Measurements from ENCODE around the gene PRSS38.
"Not testable (repeated sequence)": the region's sequence is repeated elsewhere in the genome, so short reads cannot be mapped to it uniquely, and the experiment has no call there.

Gene PRSS38

GRCh38 chr1:227838181-227838580, 22.7 kb downstream of the PRSS38 start:
- no peak for DNase-seq (ENCODE audit: low spot score)
- no peak for TF ChIP-seq CTCF (IDR thresholded peaks at IDR 0.05; ENCODE audit: extremely low read depth, insufficient read depth, missing control alignments)
- in situ Hi-C loops (cut with MboI; ENCODE audit: low pct_unique_long_range_greater_than_20kb, low sequenced_read_pairs, unreplicated experiment), result no loop called here

GRCh38 chr1:227841096-227841495, 25.6 kb downstream of the PRSS38 start:
- DNase-seq (ENCODE audit: low spot score), result no peak
- in situ Hi-C loops (cut with MboI; ENCODE audit: low pct_unique_long_range_greater_than_20kb, low sequenced_read_pairs, unreplicated experiment), result no loop called here
- no peak for TF ChIP-seq CTCF (IDR thresholded peaks at IDR 0.05; ENCODE audit: extremely low read depth, insufficient read depth, missing control alignments)

GRCh38 chr1:227844320-227845146, 29.1 kb downstream of the PRSS38 start:
- in situ Hi-C loops (cut with MboI; ENCODE audit: low pct_unique_long_range_greater_than_20kb, low sequenced_read_pairs, unreplicated experiment), result no loop called here
- DNase-seq (ENCODE audit: low spot score), result no peak
- TF ChIP-seq CTCF (IDR thresholded peaks at IDR 0.05; ENCODE audit: extremely low read depth, insufficient read depth, missing control alignments), result no peak

GRCh38 chr1:227845147-227845458, 29.6 kb downstream of the PRSS38 start:
- in situ Hi-C loops (cut with MboI; ENCODE audit: low pct_unique_long_range_greater_than_20kb, low sequenced_read_pairs, unreplicated experiment), result no loop called here
- no peak for TF ChIP-seq CTCF (IDR thresholded peaks at IDR 0.05; ENCODE audit: extremely low read depth, insufficient read depth, missing control alignments)
- DNase-seq (ENCODE audit: low spot score), result no peak

GRCh38 chr1:227845519-227845918, 30.0 kb downstream of the PRSS38 start:
- in situ Hi-C loops (cut with MboI; ENCODE audit: low pct_unique_long_range_greater_than_20kb, low sequenced_read_pairs, unreplicated experiment), result no loop called here
- no peak for DNase-seq (ENCODE audit: low spot score)
- no peak for TF ChIP-seq CTCF (IDR thresholded peaks at IDR 0.05; ENCODE audit: extremely low read depth, insufficient read depth, missing control alignments)

- TF ChIP-seq CTCF (IDR thresholded peaks at IDR 0.05; ENCODE audit: extremely low read depth, insufficient read depth, missing control alignments), result no peak
- no peak for DNase-seq (ENCODE audit: low spot score)
- in situ Hi-C loops (cut with MboI; ENCODE audit: low pct_unique_long_range_greater_than_20kb, low sequenced_read_pairs, unreplicated experiment), result no loop called here
Measured at GRCh38 chr1:227846265-227846858, 30.9 kb downstream of the PRSS38 start.

GRCh38 chr1:227847046-227847445, 31.6 kb downstream of the PRSS38 start:
- DNase-seq (ENCODE audit: low spot score); in situ Hi-C loops (cut with MboI; ENCODE audit: low pct_unique_long_range_greater_than_20kb, low sequenced_read_pairs, unreplicated experiment): not testable (repeated sequence)
